G401.6 (cell line): ENCODE data around the gene BCOR.

Source experiments
- FAIRE-seq: peaks from 2 replicates; lab custom pipeline; 2012; peaks lifted over from hg19 to GRCh38; lab: Jason Lieb, UNC

The BCOR gene

GRCh38 chrX:40098264-40099054 lies 701 bp upstream of the BCOR start:
- no peak for FAIRE-seq

- no peak for FAIRE-seq
Observed at GRCh38 chrX:40097141-40097503, 636 bp downstream of the BCOR start.

- no peak for FAIRE-seq
Observed at GRCh38 chrX:40096395-40097091, 1.2 kb downstream of the BCOR start.

- no peak for FAIRE-seq
Observed at GRCh38 chrX:40095583-40096394, 2.0 kb downstream of the BCOR start.

- no peak for FAIRE-seq
Observed at GRCh38 chrX:40094900-40095582, 2.7 kb downstream of the BCOR start.

- no peak for FAIRE-seq
Observed at GRCh38 chrX:40094041-40094899, 3.5 kb downstream of the BCOR start.

GRCh38 chrX:40093586-40093985 lies 4.2 kb downstream of the BCOR start:
- no peak for FAIRE-seq

- FAIRE-seq = no peak
Observed at GRCh38 chrX:40092808-40093435, 4.8 kb downstream of the BCOR start.

- FAIRE-seq = no peak
Observed at GRCh38 chrX:40091691-40092421, 5.9 kb downstream of the BCOR start.

- no peak for FAIRE-seq
Observed at GRCh38 chrX:40090961-40091360, 6.8 kb downstream of the BCOR start.

- FAIRE-seq = no peak
Observed at GRCh38 chrX:40090050-40090804, 7.5 kb downstream of the BCOR start.

- no peak for FAIRE-seq
Observed at GRCh38 chrX:40088803-40089540, 8.8 kb downstream of the BCOR start.

- FAIRE-seq = no peak
Observed at GRCh38 chrX:40088299-40088625, 9.5 kb downstream of the BCOR start.

GRCh38 chrX:40087425-40088298 lies 10.1 kb downstream of the BCOR start:
- FAIRE-seq = peak; percentile 77

- FAIRE-seq = no peak
Observed at GRCh38 chrX:40086569-40087335, 11.0 kb downstream of the BCOR start.

GRCh38 chrX:40085714-40086113 lies 12.0 kb downstream of the BCOR start:
- no peak for FAIRE-seq

- no peak for FAIRE-seq
Observed at GRCh38 chrX:40085102-40085551, 12.6 kb downstream of the BCOR start.
